Measurements from ENCODE around the gene LRRC8A. TPM values are rescaled to one million over a fixed set of nuclear protein-coding genes. Genes with fewer than 3 reads are reported as not detected.
A peak's percentile ranks its signal among the peaks of the same experiment; 100 is the strongest.

Gene LRRC8A
- total and polyA plus RNA-seq, 2 of the 8 experiments (the other 6 are each of a cell fraction or from before 2014, with no cell fraction given), result 103 to 111 TPM

DNA sequence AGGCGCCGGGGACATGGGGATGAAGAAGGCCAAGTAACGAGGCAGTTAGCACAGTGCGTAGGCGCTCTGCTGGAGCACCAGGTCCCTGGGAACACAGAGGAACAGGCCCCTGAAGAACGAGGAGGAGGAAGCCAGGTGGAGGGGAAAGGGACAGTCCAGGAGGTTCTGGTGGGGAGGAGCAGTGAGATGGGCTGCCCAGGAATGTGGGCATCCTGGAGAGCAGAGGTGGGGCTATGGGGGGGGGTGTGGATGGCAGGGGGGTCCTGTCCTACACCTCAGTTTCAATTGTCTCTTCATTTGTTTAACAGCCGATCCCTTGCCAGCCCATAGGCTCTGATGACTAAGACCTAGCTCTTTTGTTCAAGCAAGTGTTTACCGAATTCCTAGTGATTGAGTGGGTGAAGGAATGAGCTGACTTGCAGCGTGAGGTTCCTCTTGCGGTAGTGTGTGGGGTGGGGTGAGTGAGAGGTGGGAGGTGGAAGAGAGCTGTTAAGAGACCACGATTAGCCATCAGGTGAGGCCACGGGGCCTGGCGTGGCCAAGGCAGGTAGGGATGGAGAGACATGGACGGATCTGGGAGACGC, 30.4 kb downstream of the LRRC8A start:
- H4K5ac ChIP-seq (ENCODE audit: insufficient read length, low read depth, low read length), result peak overlapping the region; percentile 18
- H3K4me2 ChIP-seq (ENCODE audit: insufficient read depth in 1 of 2, low read depth in 2 of 2, low read length in 2 of 2), result peak overlapping the region; percentile 46; a peak in 3 of 4 replicates
- DNase-seq (ENCODE audit: low read depth in 1 of 2, low spot score in 2 of 2) (peak in 1 of 2 experiments; percentile 38), FAIRE-seq (no peak)
- no peaks in the 10 kb centered on the region for H3K23me2 ChIP-seq (ENCODE audit: low read depth, low read length)
- TF ChIP-seq JUND (IDR thresholded peaks at IDR 0.05; ENCODE audit: low read length) (peak; percentile 48; the same call in 1 of the 2 replicates), FOSL1 (IDR thresholded peaks at IDR 0.05; ENCODE audit: insufficient read depth, low read depth, low read length) (no peak), SP2 (IDR thresholded peaks at IDR 0.05; ENCODE audit: low read length) (no peak), CBX5 (IDR thresholded peaks at IDR 0.05; ENCODE audit: low read depth, low read length) (no peak), TEAD4 (IDR thresholded peaks at IDR 0.05; ENCODE audit: low read depth, low read length) (peak; percentile 70; the same call in 1 of the 2 replicates), TAF1 (IDR thresholded peaks at IDR 0.05; ENCODE audit: low read depth, low read length) (0 out of 2 replicates have a peak, but pooled peaks have one; percentile 29)
- H2AK5ac ChIP-seq (ENCODE audit: low read depth, low read length), result peak overlapping the region; percentile 90; the same call in 1 of the 2 replicates
- H3K4me3 ChIP-seq (ENCODE audit: extremely low read depth in 1 of 4, insufficient read depth in 2 of 4, low read depth in 3 of 4, low read length in 4 of 4), result peak overlapping the region in 1 of 4 experiments; percentile 1; a peak in 1 of 8 replicates
- H3K4ac ChIP-seq (replicated peaks; ENCODE audit: insufficient read length, low read depth, low read length), result no peak overlapping the region
- H3K14ac ChIP-seq (ENCODE audit: insufficient read length), result no peak overlapping the region
- no peak overlapping the region for H3K56ac ChIP-seq (replicated peaks; ENCODE audit: insufficient read length, low read depth, low read length)
- ChIA-PET CTCF (ENCODE audit: partially characterized antibody) (interaction anchor here (0.6 to 3.2 kb wide), 5 partner anchors 11 to 21 kb away, joined by 3 to 24 read pairs (median 5); no protein-coding TSS in a partner anchor), POLR2A (ENCODE audit: partially characterized antibody) (interaction anchor here (1.2 to 1.9 kb wide), 2 partner anchors 9 to 10 kb away, joined by 4 to 14 read pairs; partner anchors contain the start of gene PHYHD1)
- H3K36me3 ChIP-seq (ENCODE audit: control insufficient read depth in 2 of 4, insufficient read depth in 4 of 4, low read length in 3 of 4), result peaks cover 16 to 53% (median 44%) of the 10 kb centered on the region in 4 experiments
- peak overlapping the region; percentile 87 for H4K91ac ChIP-seq (replicated peaks; ENCODE audit: insufficient read length, low read length)
- H3K79me2 ChIP-seq (ENCODE audit: control insufficient read depth in 1 of 2, insufficient read depth in 2 of 2, low read length in 2 of 2), result peaks cover 0 to 69% of the 10 kb centered on the region in 2 experiments; a peak in 2 of 4 replicates
- H3K9ac ChIP-seq (replicated peaks in 1 of 4; ENCODE audit: extremely low read depth in 1 of 4, low read depth in 3 of 4, low read length in 3 of 4), result no peak overlapping the region
- H2BK20ac ChIP-seq (ENCODE audit: low read length), result peak overlapping the region; percentile 90; the same call in 1 of the 2 replicates
- H3K18ac ChIP-seq (ENCODE audit: extremely low read depth, low read length), result peak overlapping the region; percentile 95
- 0 out of 2 replicates have a peak overlapping the region, but pooled peaks have one; percentile 19 for H2BK15ac ChIP-seq (ENCODE audit: low read length)
- H3K27ac ChIP-seq (ENCODE audit: low read depth, low read length), result peak overlapping the region; percentile 73
- H3K23ac ChIP-seq (ENCODE audit: insufficient read length), result no peak overlapping the region
- no peaks in the 10 kb centered on the region for H3K27me3 ChIP-seq (replicated peaks in 1 of 4; ENCODE audit: control insufficient read depth in 3 of 4, extremely low read depth in 1 of 4, insufficient read depth in 3 of 4, low read length in 3 of 4)
- WGBS, 2 experiments (ENCODE audit: extremely low coverage in 1 of 2, insufficient coverage in 1 of 2, insufficient read length in 1 of 2, insufficient replicate concordance in 2 of 2, low coverage in 1 of 2, low lambda C conversion rate in 2 of 2, missing lambda C conversion rate in 1 of 2), result 85% methylated on average over 15 of the region's 15 CpGs; no CpG with 5 or more reads in 1 of the 2 experiments
- peak overlapping the region; percentile 93 for H2BK5ac ChIP-seq (ENCODE audit: low read depth, low read length)
- peaks cover 33 to 34% of the 10 kb centered on the region in 2 experiments for H4K20me1 ChIP-seq (replicated peaks in 1 of 2; ENCODE audit: control insufficient read depth in 1 of 2, insufficient read depth in 2 of 2, low read length in 2 of 2)
- no peak overlapping the region for H2AFZ ChIP-seq (ENCODE audit: low read length)
- H4K8ac ChIP-seq (ENCODE audit: extremely low read depth, insufficient read depth, low read length), result peak overlapping the region; percentile 37; the same call in 1 of the 2 replicates
- H3K79me1 ChIP-seq (ENCODE audit: low read depth, low read length), result peaks cover 15% of the 10 kb centered on the region
- H2BK12ac ChIP-seq (ENCODE audit: low read depth, low read length), result peak overlapping the region; percentile 99
- no peaks in the 10 kb centered on the region for H3K9me3 ChIP-seq (ENCODE audit: insufficient read depth in 2 of 2, low read depth in 1 of 2, low read length in 1 of 2)
- no peak overlapping the region for H2BK120ac ChIP-seq (replicated peaks; ENCODE audit: low read depth, low read length)
- H3K4me1 ChIP-seq (replicated peaks in 1 of 4; ENCODE audit: control insufficient read depth in 3 of 4, insufficient read depth in 4 of 4, low read length in 3 of 4), result peaks cover 0 to 24% (median 18%) of the 10 kb centered on the region in 4 experiments; a peak in 6 of 7 replicates
